CD4-positive, alpha-beta memory T cell (primary cell): ENCODE measurements around the gene TBL1XR1. TPM values are rescaled to one million over a fixed set of nuclear protein-coding genes. Genes with fewer than 3 reads are reported as not detected.

ENCODE experiments used
- CTCF ChIA-PET: fragments of 350-600 bp; sonication (Branson Sonifier 250); formaldehyde crosslinking; loops from one replicate; lab custom pipeline; 2021; ENCODE audit warnings: inconsistent platforms; ENCODE audit not compliant: partially characterized antibody; lab: Charles Lee
- POLR2A ChIA-PET: fragments of 350-600 bp; sonication (Branson Sonifier 250); formaldehyde crosslinking; loops from one replicate; lab custom pipeline; 2021; ENCODE audit not compliant: partially characterized antibody; lab: Charles Lee
- DNase-seq, 5 donors: peaks; one replicate each; pipeline versions ENCODE4 v3.0.0 to v3.0.0-alpha.2; 2020 to 2022; ENCODE audit warnings: mixed read lengths in 1 of 5
- H3K27ac ChIP-seq: one replicate; pipeline ENCODE4 v1.7.0; 2013; ENCODE audit warnings: low read depth, low read length
- H3K27me3 ChIP-seq: 2 replicates; pipeline ENCODE4 v1.7.0; 2013; ENCODE audit warnings: mild to moderate bottlenecking, low read length, moderate library complexity; ENCODE audit not compliant: insufficient read depth
- H3K36me3 ChIP-seq: 2 replicates; pipeline ENCODE4 v1.7.0; 2013; ENCODE audit warnings: mild to moderate bottlenecking, low read length, moderate library complexity; ENCODE audit not compliant: insufficient read depth
- H3K4me1 ChIP-seq: 2 replicates; pipeline ENCODE4 v1.7.0; 2013; ENCODE audit warnings: mild to moderate bottlenecking, low read length, moderate library complexity; ENCODE audit not compliant: insufficient read depth
- H3K4me3 ChIP-seq, 2 donors: one replicate each; pipeline ENCODE4 v1.7.0; 2013; ENCODE audit warnings: low read length in 2 of 2, mild to moderate bottlenecking in 1 of 2
- H3K9me3 ChIP-seq, 2 donors: one replicate each; pipeline ENCODE4 v1.7.0; 2013; ENCODE audit warnings: low read length in 2 of 2, control low read depth in 1 of 2; ENCODE audit not compliant: control insufficient read depth in 1 of 2
- H3K27ac Mint-ChIP-seq, 7 donors: one replicate each; pipeline ENCODE4 v1.8.0; 2020 to 2021; ENCODE audit warnings: mixed read lengths in 7 of 7, mild to moderate bottlenecking in 6 of 7, inconsistent platforms in 3 of 7, moderate library complexity in 3 of 7
- H3K27me3 Mint-ChIP-seq, 2 donors: one replicate each; pipeline ENCODE4 v1.8.0; 2020 to 2021; ENCODE audit warnings: mixed read lengths in 2 of 2
- H3K36me3 Mint-ChIP-seq, 2 donors: one replicate each; pipeline ENCODE4 v1.8.0; 2020 to 2021; ENCODE audit warnings: mixed read lengths in 2 of 2, inconsistent platforms in 1 of 2, mild to moderate bottlenecking in 1 of 2
- H3K4me1 Mint-ChIP-seq, 4 donors: one replicate each; pipeline ENCODE4 v1.8.0; 2020 to 2021; ENCODE audit warnings: mixed read lengths in 4 of 4, mild to moderate bottlenecking in 1 of 4
- H3K4me3 Mint-ChIP-seq, 8 donors: one replicate each; pipeline ENCODE4 v1.8.0; 2020 to 2021; ENCODE audit warnings: mixed read lengths in 8 of 8, mild to moderate bottlenecking in 7 of 8, moderate library complexity in 6 of 8, inconsistent platforms in 3 of 8
- H3K9me3 Mint-ChIP-seq, 8 donors: one replicate each; pipeline ENCODE4 v1.8.0; 2020 to 2021; ENCODE audit warnings: mixed read lengths in 8 of 8, mild to moderate bottlenecking in 5 of 8, inconsistent platforms in 3 of 8, moderate library complexity in 1 of 8
- intact Hi-C: fragments of 100-400 bp; cut with micrococcal nuclease; formaldehyde crosslinking; loops from one replicate; pipeline ENCODE4 v1.15.1; 2023
- polyA plus RNA-seq, 2 donors: library from polyadenylated mRNA; unstranded; fragments of 300-500 nt; fragmentation: Illumina TruSeq; gene quantifications; one replicate each; pipeline ENCODE4 v1.2.3, GENCODE V29; 2021
- total RNA-seq, 2 experiments: library from RNA; stranded (reverse); gene quantifications; one replicate each; pipeline ENCODE4 v1.2.3, GENCODE V29; 2021

Gene TBL1XR1
- total and polyA plus RNA-seq, 4 experiments from 2014 or later = 20.1 to 172 (median 100) TPM

DNA sequence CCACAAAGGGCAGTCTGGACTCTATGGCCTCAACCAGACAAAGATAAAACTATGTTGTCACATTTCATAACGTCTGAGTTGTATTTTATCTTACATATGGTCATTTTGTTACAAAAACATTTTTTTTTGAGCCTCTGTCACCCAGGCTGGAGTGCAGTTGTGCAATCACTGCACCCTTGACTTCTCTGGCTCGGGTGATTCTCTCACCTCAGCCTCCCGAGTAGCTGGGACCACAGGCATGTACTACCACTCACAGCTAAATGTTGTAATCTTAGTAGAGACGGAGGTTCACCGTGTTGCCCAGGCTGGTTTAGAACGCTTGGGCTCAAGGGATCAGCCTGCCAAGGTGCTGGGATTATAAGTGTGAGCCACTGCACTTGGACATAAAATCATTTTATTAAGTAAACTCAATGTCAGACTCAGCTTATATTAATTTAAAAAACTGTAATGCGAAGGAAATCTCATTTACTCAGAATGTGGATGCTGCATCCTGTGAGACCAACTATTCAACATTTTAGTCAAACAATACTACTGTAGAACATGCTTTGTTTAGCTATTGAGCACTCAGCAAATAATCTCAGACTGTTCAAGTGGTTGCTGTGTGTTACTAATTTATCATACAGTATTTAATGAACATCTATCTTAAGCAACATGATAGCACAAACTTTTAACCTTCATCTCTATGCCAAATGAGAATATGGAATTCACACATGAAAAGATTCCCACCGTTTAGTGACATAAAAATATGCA is 209.2 kb downstream of the TBL1XR1 start:
- no peaks in the 10 kb centered on the region for H3K9me3 ChIP-seq
- Mint-ChIP-seq H3K9me3 (peaks cover 0 to 9% (median 4%) of the 10 kb centered on the region in 8 donors), H3K27ac (no peak overlapping the region), H3K4me3 (no peak overlapping the region), H3K4me1 (no peaks in the 10 kb centered on the region), H3K36me3 (peaks cover 0 to 3% of the 10 kb centered on the region in 2 donors), H3K27me3 (no peaks in the 10 kb centered on the region)
- H3K27ac ChIP-seq = no peak overlapping the region
- ChIA-PET CTCF (interaction anchor here (1.5 kb wide), 1 partner anchor 16 kb away, joined by 4 read pairs; no protein-coding TSS in a partner anchor), POLR2A (interaction anchor here (0.8 kb wide), 1 partner anchor 9 kb away, joined by 3 read pairs; no protein-coding TSS in a partner anchor)
- H3K27me3 ChIP-seq = no peaks in the 10 kb centered on the region
- H3K4me1 ChIP-seq = no peaks in the 10 kb centered on the region
- H3K36me3 ChIP-seq = no peaks in the 10 kb centered on the region
- intact Hi-C loops = no loop called here
- DNase-seq = no peak
- no peak overlapping the region for H3K4me3 ChIP-seq

DNA sequence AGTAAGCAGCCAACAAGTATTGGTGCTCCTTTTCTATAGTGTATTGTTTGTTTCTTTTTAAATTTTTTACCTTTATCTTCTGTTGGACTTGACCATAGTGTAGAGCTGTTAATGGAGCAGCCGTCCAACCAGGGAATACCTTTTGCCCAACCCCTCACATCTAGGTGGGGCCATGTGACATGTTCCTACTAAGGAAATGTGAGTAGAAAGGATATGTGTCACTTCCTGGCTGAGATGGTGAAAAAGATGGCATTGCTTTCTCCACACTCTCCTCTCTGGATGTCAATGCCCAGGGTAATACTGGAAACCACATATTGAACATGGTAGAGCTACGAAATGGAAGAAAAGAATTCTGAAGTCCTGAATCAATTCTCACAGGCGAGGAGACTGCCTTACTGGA is 218.8 kb downstream of the TBL1XR1 start:
- Histone ChIP-seq H3K4me3 (no peak overlapping the region), H3K36me3 (no peaks in the 10 kb centered on the region), H3K4me1 (no peaks in the 10 kb centered on the region), H3K27ac (no peak overlapping the region), H3K27me3 (no peaks in the 10 kb centered on the region), H3K9me3 (no peaks in the 10 kb centered on the region)
- H3K4me1 Mint-ChIP-seq = no peaks in the 10 kb centered on the region
- intact Hi-C loops = no loop called here
- ChIA-PET CTCF (no interaction called here), POLR2A (no interaction called here)
- DNase-seq = no peak
- H3K27me3 Mint-ChIP-seq = no peaks in the 10 kb centered on the region
- H3K27ac Mint-ChIP-seq = no peak overlapping the region
- H3K9me3 Mint-ChIP-seq = peaks cover 0 to 9% (median 7%) of the 10 kb centered on the region in 8 donors
- no peak overlapping the region for H3K4me3 Mint-ChIP-seq
- H3K36me3 Mint-ChIP-seq = peaks cover 0 to 8% of the 10 kb centered on the region in 2 donors

DNA sequence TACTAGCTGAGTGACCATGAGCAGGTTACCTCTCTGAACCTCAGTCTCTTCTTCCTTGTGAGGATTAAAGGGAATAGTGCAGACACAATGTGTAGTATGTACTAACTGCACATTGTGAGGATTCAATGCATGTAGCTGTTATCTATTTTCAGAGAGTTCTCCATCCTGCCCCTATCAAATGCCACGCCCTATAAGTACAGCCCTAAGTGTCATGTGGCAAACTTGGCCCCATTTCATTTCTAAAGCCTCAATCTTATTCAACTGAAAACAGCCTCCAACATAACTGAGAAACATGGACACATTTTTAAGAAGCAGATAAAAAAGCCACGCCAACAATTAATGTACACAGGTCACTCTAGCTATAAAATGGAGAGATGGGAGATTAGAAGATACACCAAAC is 220.0 kb downstream of the TBL1XR1 start:
- H3K36me3 Mint-ChIP-seq = peaks cover 0 to 7% of the 10 kb centered on the region in 2 donors
- H3K9me3 Mint-ChIP-seq = peaks cover 0 to 8% (median 6%) of the 10 kb centered on the region in 8 donors
- intact Hi-C loops = no loop called here
- ChIA-PET POLR2A (no interaction called here), CTCF (no interaction called here)
- H3K4me1 ChIP-seq = no peaks in the 10 kb centered on the region
- no peaks in the 10 kb centered on the region for H3K9me3 ChIP-seq
- no peaks in the 10 kb centered on the region for H3K27me3 ChIP-seq
- no peaks in the 10 kb centered on the region for H3K4me1 Mint-ChIP-seq
- H3K27me3 Mint-ChIP-seq = no peaks in the 10 kb centered on the region
- H3K36me3 ChIP-seq = no peaks in the 10 kb centered on the region
- no peak overlapping the region for H3K4me3 ChIP-seq
- no peak overlapping the region for H3K4me3 Mint-ChIP-seq
- H3K27ac Mint-ChIP-seq = no peak overlapping the region
- no peak for DNase-seq
- H3K27ac ChIP-seq = no peak overlapping the region

DNA sequence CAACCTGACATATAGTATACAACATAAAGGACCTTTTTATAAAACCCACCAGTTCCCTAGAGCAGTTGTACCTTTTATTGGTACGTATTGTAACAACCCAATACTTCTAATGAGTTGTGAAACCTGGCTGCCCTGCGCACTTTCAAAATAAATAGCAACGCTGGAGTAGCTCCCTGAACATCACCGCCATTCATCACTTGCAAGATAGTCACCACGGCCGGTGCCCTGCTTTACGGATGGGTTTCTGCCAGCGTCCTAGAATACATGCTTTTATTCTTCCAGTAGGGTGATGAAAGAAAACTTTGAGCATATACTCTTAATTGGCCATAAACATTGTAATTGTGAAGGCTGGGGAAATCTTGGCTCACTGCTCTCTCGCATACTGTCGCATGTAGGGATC is 220.7 kb downstream of the TBL1XR1 start:
- Mint-ChIP-seq H3K9me3 (peaks cover 0 to 3% (median 0%) of the 10 kb centered on the region in 8 donors), H3K27ac (no peak overlapping the region), H3K36me3 (no peaks in the 10 kb centered on the region), H3K4me1 (no peaks in the 10 kb centered on the region), H3K4me3 (no peak overlapping the region), H3K27me3 (no peaks in the 10 kb centered on the region)
- Histone ChIP-seq H3K4me1 (no peaks in the 10 kb centered on the region), H3K36me3 (no peaks in the 10 kb centered on the region), H3K4me3 (no peak overlapping the region), H3K9me3 (no peaks in the 10 kb centered on the region), H3K27ac (no peak overlapping the region), H3K27me3 (no peaks in the 10 kb centered on the region)
- intact Hi-C loops = no loop called here
- no peak for DNase-seq
- CTCF ChIA-PET = no interaction called here
- POLR2A ChIA-PET = no interaction called here

DNA sequence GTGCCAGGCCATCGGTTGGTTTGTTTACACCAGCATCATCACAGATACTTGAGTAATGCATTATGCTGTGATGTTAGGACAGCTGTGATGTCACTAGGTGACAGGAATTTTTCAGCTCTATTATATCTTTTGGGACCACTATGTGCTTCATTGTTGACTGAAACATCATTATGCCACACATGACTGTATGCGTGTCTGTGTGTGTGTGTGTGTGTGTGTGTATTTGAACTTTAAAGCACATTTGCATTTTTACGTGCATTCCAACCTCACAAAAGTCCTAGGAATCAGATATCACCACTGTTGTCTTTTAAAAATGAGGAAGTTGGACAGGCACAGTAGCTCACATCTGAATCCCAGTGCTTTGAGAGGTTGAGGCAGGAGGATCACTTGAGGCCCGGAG is 223.0 kb downstream of the TBL1XR1 start:
- Mint-ChIP-seq H3K4me1 (no peaks in the 10 kb centered on the region), H3K27ac (no peak overlapping the region), H3K9me3 (peaks cover 0 to 2% (median 0%) of the 10 kb centered on the region in 8 donors), H3K36me3 (no peaks in the 10 kb centered on the region), H3K27me3 (no peaks in the 10 kb centered on the region), H3K4me3 (no peak overlapping the region)
- no peaks in the 10 kb centered on the region for H3K27me3 ChIP-seq
- ChIA-PET POLR2A (no interaction called here), CTCF (no interaction called here)
- no peak for DNase-seq
- no peaks in the 10 kb centered on the region for H3K36me3 ChIP-seq
- intact Hi-C loops = no loop called here
- no peak overlapping the region for H3K27ac ChIP-seq
- H3K4me1 ChIP-seq = no peaks in the 10 kb centered on the region
- H3K4me3 ChIP-seq = no peak overlapping the region
- H3K9me3 ChIP-seq = no peaks in the 10 kb centered on the region

DNA sequence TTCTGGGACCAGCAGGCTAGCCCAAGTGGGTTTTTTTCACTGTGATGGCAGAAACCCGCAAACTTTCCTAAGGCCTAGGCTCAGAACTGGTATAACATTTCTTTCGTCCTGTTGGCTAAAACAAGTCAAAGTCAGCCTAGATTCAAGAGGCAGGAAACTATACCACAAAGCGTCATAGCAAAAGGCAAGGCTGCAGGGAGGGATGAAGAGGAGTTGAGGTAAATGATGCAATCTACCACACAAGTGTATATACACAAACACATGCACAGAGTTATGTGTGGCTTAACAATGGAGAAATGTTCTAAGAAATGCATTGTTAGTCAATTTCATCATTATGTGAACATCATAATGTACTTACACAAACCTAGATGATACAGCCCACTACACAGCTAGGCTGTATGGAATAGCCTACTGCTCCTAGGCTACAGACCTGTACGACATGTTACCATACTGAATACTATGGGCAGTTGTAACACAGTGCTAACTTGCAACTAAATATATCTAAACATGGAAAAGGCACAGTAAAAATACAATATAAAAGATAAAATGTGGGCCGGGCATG is 225.6 kb downstream of the TBL1XR1 start:
- H3K4me3 ChIP-seq = no peak overlapping the region
- Mint-ChIP-seq H3K4me3 (no peak overlapping the region), H3K27me3 (no peaks in the 10 kb centered on the region), H3K27ac (no peak overlapping the region), H3K36me3 (no peaks in the 10 kb centered on the region), H3K4me1 (no peaks in the 10 kb centered on the region), H3K9me3 (no peaks in the 10 kb centered on the region)
- ChIA-PET POLR2A (no interaction called here), CTCF (no interaction called here)
- no peaks in the 10 kb centered on the region for H3K9me3 ChIP-seq
- H3K27me3 ChIP-seq = no peaks in the 10 kb centered on the region
- no peak overlapping the region for H3K27ac ChIP-seq
- H3K36me3 ChIP-seq = no peaks in the 10 kb centered on the region
- H3K4me1 ChIP-seq = no peaks in the 10 kb centered on the region
- intact Hi-C loops = no loop called here
- no peak for DNase-seq

DNA sequence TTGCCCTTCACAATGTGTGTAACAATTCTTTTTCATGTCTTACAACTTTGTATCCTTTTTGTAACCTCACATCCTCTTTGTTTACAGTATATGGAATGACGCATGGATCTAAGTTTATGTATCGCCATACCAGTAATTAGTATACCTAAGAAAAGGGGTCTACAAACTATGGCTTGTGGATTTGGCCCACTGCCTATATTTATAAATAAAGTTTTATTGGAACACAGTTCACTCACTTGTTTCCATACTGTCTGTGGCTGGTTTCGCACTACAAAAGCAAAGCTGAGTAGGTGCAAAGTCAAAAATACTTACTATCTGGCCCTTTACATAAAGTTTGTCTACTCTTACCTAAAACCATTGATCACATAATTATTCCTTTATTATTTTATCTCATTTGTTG is 226.5 kb downstream of the TBL1XR1 start:
- intact Hi-C loops = no loop called here
- H3K36me3 Mint-ChIP-seq = no peaks in the 10 kb centered on the region
- no peak overlapping the region for H3K27ac ChIP-seq
- POLR2A ChIA-PET = no interaction called here
- CTCF ChIA-PET = no interaction called here
- no peaks in the 10 kb centered on the region for H3K9me3 Mint-ChIP-seq
- H3K4me3 Mint-ChIP-seq = no peak overlapping the region
- DNase-seq = no peak
- H3K4me1 ChIP-seq = no peaks in the 10 kb centered on the region
- H3K4me3 ChIP-seq = no peak overlapping the region
- no peaks in the 10 kb centered on the region for H3K36me3 ChIP-seq
- no peaks in the 10 kb centered on the region for H3K27me3 ChIP-seq
- no peaks in the 10 kb centered on the region for H3K9me3 ChIP-seq
- H3K27me3 Mint-ChIP-seq = no peaks in the 10 kb centered on the region
- peaks cover 0 to 3% (median 0%) of the 10 kb centered on the region in 4 donors for H3K4me1 Mint-ChIP-seq
- H3K27ac Mint-ChIP-seq = no peak overlapping the region
